ENCODE measurements around the gene MRPL55.

The MRPL55 gene

GRCh38 chr1:228109073-228109961 lies at the start of gene MRPL55:
TSS of gene MRPL55 (minus strand) at chr1:228109299. CDS start at chr1:228108260, 1,039 bp downstream.
- peak within 1 kb of the TSS; percentile 84 for H3K4me3 ChIP-seq (ENCODE audit: low read depth, low read length)
- in situ Hi-C loops (cut with HindIII; ENCODE audit: low sequenced_read_pairs): loop anchor here (5.0 kb wide), 1 partner anchor 103 kb away; no protein-coding TSS in a partner anchor
- peak; percentile 87 for DNase-seq (ENCODE audit: low read depth)
- no peak for TF ChIP-seq CTCF (IDR thresholded peaks at IDR 0.05; ENCODE audit: low read depth, low read length, missing control alignments)

DNA sequence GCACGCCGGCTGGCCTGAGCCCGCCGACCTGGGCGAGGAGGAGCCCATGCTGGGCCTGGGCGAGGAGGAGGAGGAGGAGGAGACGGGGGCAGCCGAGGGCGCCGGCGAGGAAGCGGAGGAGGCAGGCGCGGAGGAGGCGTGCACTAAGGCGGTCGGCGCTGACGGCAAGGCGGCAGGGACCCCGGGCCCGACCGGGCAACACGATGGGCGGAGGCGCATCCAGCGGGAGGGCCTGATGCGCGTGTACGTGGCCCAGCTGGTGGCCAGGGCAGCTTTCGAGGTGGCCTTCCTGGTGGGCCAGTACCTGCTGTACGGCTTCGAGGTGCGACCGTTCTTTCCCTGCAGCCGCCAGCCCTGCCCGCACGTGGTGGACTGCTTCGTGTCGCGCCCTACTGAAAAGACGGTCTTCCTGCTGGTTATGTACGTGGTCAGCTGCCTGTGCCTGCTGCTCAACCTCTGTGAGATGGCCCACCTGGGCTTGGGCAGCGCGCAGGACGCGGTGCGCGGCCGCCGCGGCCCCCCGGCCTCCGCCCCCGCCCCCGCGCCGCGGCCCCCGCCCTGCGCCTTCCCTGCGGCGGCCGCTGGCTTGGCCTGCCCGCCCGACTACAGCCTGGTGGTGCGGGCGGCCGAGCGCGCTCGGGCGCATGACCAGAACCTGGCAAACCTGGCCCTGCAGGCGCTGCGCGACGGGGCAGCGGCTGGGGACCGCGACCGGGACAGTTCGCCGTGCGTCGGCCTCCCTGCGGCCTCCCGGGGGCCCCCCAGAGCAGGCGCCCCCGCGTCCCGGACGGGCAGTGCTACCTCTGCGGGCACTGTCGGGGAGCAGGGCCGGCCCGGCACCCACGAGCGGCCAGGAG lies 49.3 kb upstream of the MRPL55 start:
- in situ Hi-C loops (cut with HindIII; ENCODE audit: low sequenced_read_pairs): no loop called here
- no peak for TF ChIP-seq CTCF (IDR thresholded peaks at IDR 0.05; ENCODE audit: low read depth, low read length, missing control alignments)
- DNase-seq (ENCODE audit: low read depth): no peak
- no peak overlapping the region for H3K4me3 ChIP-seq (ENCODE audit: low read depth, low read length)

- TF ChIP-seq CTCF (IDR thresholded peaks at IDR 0.05; ENCODE audit: low read depth, low read length, missing control alignments): no peak
- DNase-seq (ENCODE audit: low read depth): no peak
- no peak overlapping the region for H3K4me3 ChIP-seq (ENCODE audit: low read depth, low read length)
- in situ Hi-C loops (cut with HindIII; ENCODE audit: low sequenced_read_pairs): no loop called here
Measured at GRCh38 chr1:228157729-228158126, 48.6 kb upstream of the MRPL55 start.

- in situ Hi-C loops (cut with HindIII; ENCODE audit: low sequenced_read_pairs): no loop called here
- no peak overlapping the region for H3K4me3 ChIP-seq (ENCODE audit: low read depth, low read length)
- no peak for TF ChIP-seq CTCF (IDR thresholded peaks at IDR 0.05; ENCODE audit: low read depth, low read length, missing control alignments)
- no peak for DNase-seq (ENCODE audit: low read depth)
Measured at GRCh38 chr1:228156941-228157728, 48.0 kb upstream of the MRPL55 start.

DNA sequence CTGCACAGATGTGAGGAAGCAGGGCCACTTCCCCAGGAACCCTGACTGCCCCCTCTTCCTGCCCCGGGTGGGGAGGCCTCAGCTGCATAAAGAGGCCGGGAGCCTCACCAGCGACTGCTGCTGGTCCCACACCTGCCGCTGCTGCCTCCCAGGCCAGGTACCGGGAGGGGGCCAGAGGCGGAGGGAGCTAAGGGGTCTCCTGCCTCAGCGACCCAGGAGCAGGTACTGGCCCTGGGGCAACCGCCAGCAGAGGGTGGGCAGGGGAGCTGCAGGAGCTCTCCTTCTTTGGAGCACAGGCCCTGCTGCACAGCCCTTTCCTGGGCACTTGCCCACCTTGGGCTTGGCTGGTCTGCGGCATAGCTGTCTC lies 47.4 kb upstream of the MRPL55 start:
- no peak overlapping the region for H3K4me3 ChIP-seq (ENCODE audit: low read depth, low read length)
- no peak for TF ChIP-seq CTCF (IDR thresholded peaks at IDR 0.05; ENCODE audit: low read depth, low read length, missing control alignments)
- in situ Hi-C loops (cut with HindIII; ENCODE audit: low sequenced_read_pairs): no loop called here
- no peak for DNase-seq (ENCODE audit: low read depth)
